ENCODE data around the gene IL34.

IL34 gene

GRCh38 chr16:70678121-70678897 is 31.9 kb downstream of the IL34 start:
- DNase-seq (ENCODE audit: low read depth), result no peak

- no peak for DNase-seq (ENCODE audit: low read depth)
Observed at GRCh38 chr16:70678898-70679670, 32.7 kb downstream of the IL34 start.

- no peak for DNase-seq (ENCODE audit: low read depth)
Observed at GRCh38 chr16:70679671-70680494, 33.5 kb downstream of the IL34 start.

GRCh38 chr16:70680495-70681381 is 34.4 kb downstream of the IL34 start:
- DNase-seq (ENCODE audit: low read depth), result no peak

- no peak for DNase-seq (ENCODE audit: low read depth)
Observed at GRCh38 chr16:70681382-70682238, 35.3 kb downstream of the IL34 start.

- DNase-seq (ENCODE audit: low read depth), result no peak
Observed at GRCh38 chr16:70682239-70683145, 36.1 kb downstream of the IL34 start.

GRCh38 chr16:70683146-70683944 is 37.0 kb downstream of the IL34 start:
- no peak for DNase-seq (ENCODE audit: low read depth)

- no peak for DNase-seq (ENCODE audit: low read depth)
Observed at GRCh38 chr16:70684146-70685060, 38.0 kb downstream of the IL34 start.

GRCh38 chr16:70685061-70685937 is 38.9 kb downstream of the IL34 start:
- no peak for DNase-seq (ENCODE audit: low read depth)

GRCh38 chr16:70685938-70686375 is 39.6 kb downstream of the IL34 start, which contains the start of gene MTSS2:
Gene MTSS2, minus strand, starts transcription at chr16:70686053. Its CDS starts 262 bp downstream, at chr16:70685791.
- DNase-seq (ENCODE audit: low read depth), result no peak

GRCh38 chr16:70686376-70687101 is 40.2 kb downstream of the IL34 start:
- DNase-seq (ENCODE audit: low read depth), result no peak

- DNase-seq (ENCODE audit: low read depth), result no peak
Observed at GRCh38 chr16:70687102-70687511, 40.7 kb downstream of the IL34 start.

GRCh38 chr16:70687671-70688245 is 41.4 kb downstream of the IL34 start:
- no peak for DNase-seq (ENCODE audit: low read depth)

GRCh38 chr16:70688246-70688742 is 41.9 kb downstream of the IL34 start:
- no peak for DNase-seq (ENCODE audit: low read depth)

All from activated T-helper 9 cell treated with anti-CD3 and anti-CD28 coated beads, Interleukin-2, amount 50 U/mL, for 16 hours (primary cell).